IPS-20b (cell line): ENCODE results near the gene SPEF2.

Experiments
- H3K27ac ChIP-seq: one replicate; pipeline ENCODE4 v1.5.1; 2013; ENCODE audit warnings: low read length
- H3K27me3 ChIP-seq: 2 replicates; pipeline ENCODE4 v1.6.1; 2013; ENCODE audit warnings: mild to moderate bottlenecking, low read length, inconsistent platforms; ENCODE audit not compliant: insufficient read depth
- H3K36me3 ChIP-seq: 2 replicates; pipeline ENCODE4 v1.6.1; 2013; ENCODE audit warnings: low read depth, mild to moderate bottlenecking, inconsistent platforms, low read length, moderate library complexity; ENCODE audit not compliant: insufficient read depth
- H3K4me1 ChIP-seq: 2 replicates; pipeline ENCODE4 v1.6.1; 2013; ENCODE audit warnings: mild to moderate bottlenecking, control low read depth, inconsistent platforms, low read length, moderate library complexity; ENCODE audit not compliant: insufficient read depth
- H3K4me3 ChIP-seq: 2 replicates; pipeline ENCODE4 v1.5.1; 2013; ENCODE audit warnings: mild to moderate bottlenecking, low read length, inconsistent platforms
- H3K9ac ChIP-seq: 2 replicates; pipeline ENCODE4 v1.6.1; 2013; ENCODE audit warnings: low read depth, mild to moderate bottlenecking, inconsistent platforms, low read length, moderate library complexity
- H3K9me3 ChIP-seq: 2 replicates; pipeline ENCODE4 v1.6.1; 2013; ENCODE audit warnings: mild to moderate bottlenecking, low read depth, low read length, inconsistent platforms; ENCODE audit not compliant: insufficient read depth

Gene SPEF2

GRCh38 chr5:35622974-35623373 is 5.3 kb downstream of the SPEF2 start:
- H3K4me3 ChIP-seq = no peak overlapping the region
- H3K36me3 ChIP-seq = no peaks in the 10 kb centered on the region
- no peak overlapping the region for H3K27ac ChIP-seq
- H3K4me1 ChIP-seq = no peaks in the 10 kb centered on the region
- H3K27me3 ChIP-seq = peaks cover 30% of the 10 kb centered on the region
- H3K9ac ChIP-seq = no peak overlapping the region
- no peaks in the 10 kb centered on the region for H3K9me3 ChIP-seq

- Histone ChIP-seq H3K9me3 (no peaks in the 10 kb centered on the region), H3K4me1 (no peaks in the 10 kb centered on the region), H3K9ac (no peak overlapping the region), H3K27ac (no peak overlapping the region), H3K36me3 (no peaks in the 10 kb centered on the region), H3K27me3 (peaks cover 20% of the 10 kb centered on the region), H3K4me3 (no peak overlapping the region)
Observed at GRCh38 chr5:35623991-35624390, 6.3 kb downstream of the SPEF2 start.

GRCh38 chr5:35626108-35626507 is 8.4 kb downstream of the SPEF2 start:
- H3K4me3 ChIP-seq = no peak overlapping the region
- H3K4me1 ChIP-seq = no peaks in the 10 kb centered on the region
- H3K27me3 ChIP-seq = peaks cover 5% of the 10 kb centered on the region; the same call in 1 of the 2 replicates
- H3K9ac ChIP-seq = no peak overlapping the region
- H3K9me3 ChIP-seq = no peaks in the 10 kb centered on the region
- no peaks in the 10 kb centered on the region for H3K36me3 ChIP-seq
- H3K27ac ChIP-seq = no peak overlapping the region

GRCh38 chr5:35626553-35626952 is 8.9 kb downstream of the SPEF2 start:
- Histone ChIP-seq H3K27ac (no peak overlapping the region), H3K4me1 (no peaks in the 10 kb centered on the region), H3K27me3 (peaks cover 5% of the 10 kb centered on the region; the same call in 1 of the 2 replicates), H3K9ac (no peak overlapping the region), H3K36me3 (no peaks in the 10 kb centered on the region), H3K9me3 (peaks cover 3% of the 10 kb centered on the region; the same call in 1 of the 2 replicates), H3K4me3 (no peak overlapping the region)

GRCh38 chr5:35634326-35634725 is 16.7 kb downstream of the SPEF2 start:
- no peaks in the 10 kb centered on the region for H3K36me3 ChIP-seq
- H3K27me3 ChIP-seq = no peaks in the 10 kb centered on the region

GRCh38 chr5:35640623-35641022 is 23.0 kb downstream of the SPEF2 start:
- Histone ChIP-seq H3K4me3 (no peak overlapping the region), H3K4me1 (no peaks in the 10 kb centered on the region), H3K9ac (no peak overlapping the region), H3K36me3 (no peaks in the 10 kb centered on the region), H3K9me3 (no peaks in the 10 kb centered on the region), H3K27me3 (no peaks in the 10 kb centered on the region), H3K27ac (no peak overlapping the region)

More at GRCh38 chr5:35634326-35634725, 16.7 kb downstream of the SPEF2 start:
- H3K27ac ChIP-seq = no peak overlapping the region
- H3K4me3 ChIP-seq = no peak overlapping the region
- H3K9me3 ChIP-seq = peaks cover 12% of the 10 kb centered on the region
- H3K9ac ChIP-seq = no peak overlapping the region
- H3K4me1 ChIP-seq = no peaks in the 10 kb centered on the region

- no peaks in the 10 kb centered on the region for H3K4me1 ChIP-seq
- H3K36me3 ChIP-seq = no peaks in the 10 kb centered on the region
- H3K9me3 ChIP-seq = no peaks in the 10 kb centered on the region
- H3K27me3 ChIP-seq = no peaks in the 10 kb centered on the region
- H3K9ac ChIP-seq = no peak overlapping the region
- no peak overlapping the region for H3K27ac ChIP-seq
- H3K4me3 ChIP-seq = no peak overlapping the region
Observed at GRCh38 chr5:35644543-35644942, 26.9 kb downstream of the SPEF2 start.

GRCh38 chr5:35647128-35647527 is 29.5 kb downstream of the SPEF2 start:
- Histone ChIP-seq H3K9me3 (no peaks in the 10 kb centered on the region), H3K4me1 (no peaks in the 10 kb centered on the region), H3K4me3 (no peak overlapping the region), H3K9ac (no peak overlapping the region), H3K27ac (no peak overlapping the region), H3K27me3 (no peaks in the 10 kb centered on the region), H3K36me3 (no peaks in the 10 kb centered on the region)

GRCh38 chr5:35647712-35648111 is 30.0 kb downstream of the SPEF2 start:
- Histone ChIP-seq H3K27ac (no peak overlapping the region), H3K27me3 (no peaks in the 10 kb centered on the region), H3K9me3 (no peaks in the 10 kb centered on the region), H3K9ac (no peak overlapping the region), H3K4me3 (no peak overlapping the region), H3K4me1 (no peaks in the 10 kb centered on the region), H3K36me3 (no peaks in the 10 kb centered on the region)

GRCh38 chr5:35651002-35651756 is 33.5 kb downstream of the SPEF2 start:
- Histone ChIP-seq H3K9ac (no peak overlapping the region), H3K9me3 (no peaks in the 10 kb centered on the region), H3K36me3 (no peaks in the 10 kb centered on the region), H3K27me3 (no peaks in the 10 kb centered on the region), H3K4me1 (no peaks in the 10 kb centered on the region; the same call in 1 of the 2 replicates), H3K4me3 (no peak overlapping the region), H3K27ac (no peak overlapping the region)

- no peak overlapping the region for H3K9ac ChIP-seq
- H3K27ac ChIP-seq = no peak overlapping the region
- no peak overlapping the region for H3K4me3 ChIP-seq
- H3K4me1 ChIP-seq = peaks cover 9% of the 10 kb centered on the region
- H3K27me3 ChIP-seq = no peaks in the 10 kb centered on the region
- no peaks in the 10 kb centered on the region for H3K9me3 ChIP-seq
- H3K36me3 ChIP-seq = no peaks in the 10 kb centered on the region
Observed at GRCh38 chr5:35656721-35657120, 39.1 kb downstream of the SPEF2 start.

- Histone ChIP-seq H3K9me3 (no peaks in the 10 kb centered on the region), H3K36me3 (no peaks in the 10 kb centered on the region), H3K4me3 (no peak overlapping the region), H3K27ac (no peak overlapping the region), H3K4me1 (peaks cover 9% of the 10 kb centered on the region), H3K9ac (no peak overlapping the region), H3K27me3 (no peaks in the 10 kb centered on the region)
Observed at GRCh38 chr5:35657877-35658276, 40.2 kb downstream of the SPEF2 start.
